AG09319 (cell line): ENCODE measurements around the gene GALNT15.

Source experiments
- DNase-seq: peaks from one replicate; pipeline ENCODE4 v3.0.0-alpha.2; 2010; ENCODE audit warnings: low read depth; ENCODE audit errors: extremely low read depth
- CTCF ChIP-seq: IDR thresholded peaks from 2 replicates; pipeline ENCODE4 v1.5.1; 2011; ENCODE audit warnings: low read depth, mild to moderate bottlenecking, inconsistent platforms, low read length, moderate library complexity

The GALNT15 gene

GRCh38 chr3:16151109-16151508 lies 23.4 kb upstream of the GALNT15 start:
- TF ChIP-seq CTCF = no peak
- peak; percentile 74 for DNase-seq

GRCh38 chr3:16168211-16168610 lies 6.3 kb upstream of the GALNT15 start:
- no peak for DNase-seq
- TF ChIP-seq CTCF = no peak

- DNase-seq = no peak
- no peak for TF ChIP-seq CTCF
Observed at GRCh38 chr3:16171009-16171408, 3.5 kb upstream of the GALNT15 start.

- no peak for DNase-seq
- TF ChIP-seq CTCF = no peak
Observed at GRCh38 chr3:16171825-16172224, 2.7 kb upstream of the GALNT15 start.

GRCh38 chr3:16173283-16174025 lies 1.0 kb upstream of the GALNT15 start:
- TF ChIP-seq CTCF = no peak
- DNase-seq = no peak

- DNase-seq = no peak
- no peak for TF ChIP-seq CTCF
Observed at GRCh38 chr3:16174026-16174355, 489 bp upstream of the GALNT15 start.

GRCh38 chr3:16174976-16175901 lies 759 bp downstream of the GALNT15 start:
- no peak for TF ChIP-seq CTCF
- DNase-seq = no peak
